T-helper 1 cell treated with Interleukin-12 subunit alpha and Interleukin-12 subunit beta and Interleukin-4 antibody, amounts not matched to agents 30 μg/mL and 1 μg/mL, for 36 hours (primary cell): Measurements from ENCODE around the gene YDJC.
A peak's percentile ranks its signal among the peaks of the same experiment; 100 is the strongest.
"Not testable (repeated sequence)": the region's sequence is repeated elsewhere in the genome, so short reads cannot be mapped to it uniquely, and the experiment has no call there.

Experiments used
- H3K27ac Mint-ChIP-seq: one replicate; pipeline ENCODE4 v1.8.0; 2021; ENCODE audit warnings: mild to moderate bottlenecking, mixed read lengths
- H3K27me3 Mint-ChIP-seq: one replicate; pipeline ENCODE4 v1.8.0; 2021; ENCODE audit warnings: low read depth, mixed read lengths
- H3K36me3 Mint-ChIP-seq: one replicate; pipeline ENCODE4 v1.8.0; 2021; ENCODE audit warnings: low read depth, mixed read lengths
- H3K4me1 Mint-ChIP-seq: one replicate; pipeline ENCODE4 v1.8.0; 2021; ENCODE audit warnings: low read depth, mixed read lengths
- H3K4me3 Mint-ChIP-seq: one replicate; pipeline ENCODE4 v1.8.0; 2021; ENCODE audit warnings: mild to moderate bottlenecking, moderate library complexity, mixed read lengths
- H3K9me3 Mint-ChIP-seq: one replicate; pipeline ENCODE4 v1.8.0; 2021; ENCODE audit warnings: mixed read lengths

The YDJC gene

DNA sequence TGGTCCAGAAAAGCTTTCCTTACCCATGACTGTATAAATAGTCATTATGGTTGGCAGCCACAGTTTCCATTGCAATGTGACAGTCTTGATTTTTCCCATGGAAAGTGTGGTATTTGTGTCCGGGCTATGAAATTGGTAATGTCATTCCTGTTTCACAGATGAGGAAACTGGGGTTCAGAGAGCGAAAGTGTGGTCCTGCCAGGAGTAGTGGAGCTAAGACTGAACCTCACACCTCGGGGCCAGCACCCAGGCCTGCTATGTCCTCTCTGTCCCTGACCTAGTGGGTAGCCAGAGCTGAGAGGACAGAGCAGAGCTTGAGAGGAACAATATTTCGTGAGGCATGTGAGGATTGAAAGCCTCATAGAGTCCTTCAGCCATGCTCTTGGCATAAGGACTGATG lies 1.2 kb upstream of the YDJC start:
- Mint-ChIP-seq H3K9me3 (no peaks in the 10 kb centered on the region), H3K27ac (peak overlapping the region; percentile 26), H3K36me3 (peaks cover 16% of the 10 kb centered on the region), H3K27me3 (no peaks in the 10 kb centered on the region), H3K4me3 (peak overlapping the region; percentile 35), H3K4me1 (peaks cover 21% of the 10 kb centered on the region)

DNA sequence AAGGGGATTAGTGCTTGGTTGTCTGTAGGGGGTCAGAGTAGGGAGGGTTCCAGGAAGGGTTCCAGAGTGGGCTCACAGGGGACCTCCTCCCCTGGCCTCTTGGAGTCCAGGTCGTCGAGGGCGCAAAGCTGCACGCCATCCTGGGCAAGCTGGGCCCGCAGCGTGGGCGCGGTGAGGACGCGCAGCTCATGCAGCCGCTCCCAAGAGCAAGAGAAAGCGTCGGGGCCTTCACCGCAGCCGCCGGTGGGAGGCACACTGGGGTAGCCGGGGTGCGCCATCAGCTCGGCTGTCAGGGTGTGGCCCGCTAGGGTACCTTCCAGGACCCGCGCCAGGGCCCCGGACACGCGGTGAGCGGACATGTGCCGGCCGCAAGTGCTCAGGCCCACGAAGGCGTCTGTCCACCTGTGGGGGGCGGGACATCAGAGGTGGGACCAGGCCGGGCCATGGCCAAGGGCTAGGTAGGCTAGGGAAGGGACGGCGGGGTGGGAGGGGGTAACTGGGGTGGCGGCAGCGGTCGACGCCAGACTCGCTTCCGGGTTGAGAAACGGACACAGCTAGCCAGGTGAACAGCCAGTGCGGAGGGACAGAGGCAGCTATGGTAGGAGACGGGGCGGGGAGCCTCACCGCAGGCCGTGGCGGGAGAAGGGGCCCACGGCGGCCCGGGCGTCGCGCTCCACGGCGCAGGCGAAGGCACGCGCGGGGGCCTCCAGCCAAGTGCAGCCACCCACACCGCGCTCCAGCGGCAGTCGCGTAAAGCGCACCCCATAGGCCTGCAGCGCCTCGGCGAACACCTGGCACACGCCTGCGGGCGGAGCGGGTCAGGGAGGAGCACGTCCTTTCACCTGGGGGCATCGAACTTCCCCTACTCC lies 1.2 kb downstream of the YDJC start:
- peaks cover 21% of the 10 kb centered on the region for H3K4me1 Mint-ChIP-seq
- H3K27ac Mint-ChIP-seq: peak overlapping the region; percentile 90
- peaks cover 16% of the 10 kb centered on the region for H3K36me3 Mint-ChIP-seq
- no peaks in the 10 kb centered on the region for H3K27me3 Mint-ChIP-seq
- H3K9me3 Mint-ChIP-seq: no peaks in the 10 kb centered on the region
- peak overlapping the region; percentile 89 for H3K4me3 Mint-ChIP-seq

DNA sequence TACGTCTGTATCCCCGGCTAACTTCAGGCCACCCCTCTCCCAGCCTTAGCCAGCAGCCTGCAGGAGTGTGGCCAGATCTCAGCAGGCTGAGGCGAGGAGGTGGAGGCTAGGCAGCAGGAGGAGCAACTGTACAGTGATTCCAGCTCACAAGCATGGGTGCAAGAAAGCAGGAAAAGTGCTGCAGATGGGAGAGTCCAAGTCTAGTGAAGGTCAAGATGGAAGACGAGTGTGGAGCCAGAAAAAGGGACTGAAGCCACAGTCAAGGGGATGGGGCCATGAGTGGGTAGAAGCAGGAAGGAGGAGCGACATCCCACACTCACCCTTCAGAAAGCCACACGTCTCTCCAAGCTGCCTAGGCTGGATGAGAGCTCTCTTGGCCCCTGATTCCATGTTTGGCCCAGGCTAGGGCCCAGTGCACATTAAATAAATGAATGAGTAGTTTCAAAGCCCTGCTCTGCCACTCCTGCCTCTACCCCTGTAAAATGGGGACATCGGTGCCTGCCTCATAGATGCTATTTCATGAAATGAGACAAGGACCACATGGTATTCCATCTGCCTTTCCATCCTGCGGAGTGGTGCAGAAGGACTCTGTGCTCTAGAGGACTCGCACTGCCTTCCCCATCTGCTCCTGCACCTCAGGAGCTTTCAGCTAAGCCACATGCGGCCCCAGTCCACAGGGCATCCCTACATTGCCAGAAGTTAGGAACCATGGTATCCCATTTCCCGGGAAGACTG lies 2.9 kb downstream of the YDJC start:
- Mint-ChIP-seq H3K4me3 (peak overlapping the region; percentile 5), H3K27me3 (no peaks in the 10 kb centered on the region), H3K27ac (peak overlapping the region; percentile 11), H3K9me3 (no peaks in the 10 kb centered on the region), H3K4me1 (peaks cover 19% of the 10 kb centered on the region), H3K36me3 (peaks cover 26% of the 10 kb centered on the region)

DNA sequence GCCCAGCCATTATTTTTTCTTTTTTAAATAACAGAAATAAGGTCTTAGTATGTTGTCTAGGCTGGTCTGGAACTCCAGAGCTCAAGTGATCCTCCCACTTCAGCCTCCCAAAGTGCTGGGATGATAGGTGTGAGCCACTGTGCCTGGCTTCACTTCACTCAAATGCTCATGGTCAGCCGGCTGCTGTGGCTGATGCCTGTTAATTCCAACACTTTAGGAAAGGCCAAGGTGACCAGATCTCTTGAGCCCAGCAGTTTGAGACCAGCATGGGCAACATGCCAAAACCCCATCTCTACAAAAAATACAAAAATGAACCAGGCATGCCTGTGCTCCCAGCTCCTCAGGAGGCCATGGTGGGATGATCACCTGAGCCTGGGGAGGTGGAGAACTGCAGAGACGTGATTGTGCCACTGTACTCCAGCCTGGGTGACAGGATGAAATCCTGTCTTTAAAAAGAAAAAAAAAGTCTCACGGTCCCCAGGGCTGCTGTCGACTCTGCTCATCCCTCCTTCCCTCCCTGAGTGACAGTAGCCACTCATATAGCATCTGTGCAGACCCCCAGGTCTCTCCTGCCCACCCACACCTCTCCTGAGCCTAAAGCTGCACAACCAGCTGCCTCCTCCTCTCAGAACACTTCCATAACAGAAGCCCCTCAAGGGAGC lies 3.6 kb downstream of the YDJC start:
- no peak overlapping the region for H3K27ac Mint-ChIP-seq
- H3K4me3 Mint-ChIP-seq: no peak overlapping the region
- no peaks in the 10 kb centered on the region for H3K9me3 Mint-ChIP-seq
- H3K4me1 Mint-ChIP-seq: peaks cover 22% of the 10 kb centered on the region
- H3K36me3 Mint-ChIP-seq: peaks cover 26% of the 10 kb centered on the region
- H3K27me3 Mint-ChIP-seq: no peaks in the 10 kb centered on the region

DNA sequence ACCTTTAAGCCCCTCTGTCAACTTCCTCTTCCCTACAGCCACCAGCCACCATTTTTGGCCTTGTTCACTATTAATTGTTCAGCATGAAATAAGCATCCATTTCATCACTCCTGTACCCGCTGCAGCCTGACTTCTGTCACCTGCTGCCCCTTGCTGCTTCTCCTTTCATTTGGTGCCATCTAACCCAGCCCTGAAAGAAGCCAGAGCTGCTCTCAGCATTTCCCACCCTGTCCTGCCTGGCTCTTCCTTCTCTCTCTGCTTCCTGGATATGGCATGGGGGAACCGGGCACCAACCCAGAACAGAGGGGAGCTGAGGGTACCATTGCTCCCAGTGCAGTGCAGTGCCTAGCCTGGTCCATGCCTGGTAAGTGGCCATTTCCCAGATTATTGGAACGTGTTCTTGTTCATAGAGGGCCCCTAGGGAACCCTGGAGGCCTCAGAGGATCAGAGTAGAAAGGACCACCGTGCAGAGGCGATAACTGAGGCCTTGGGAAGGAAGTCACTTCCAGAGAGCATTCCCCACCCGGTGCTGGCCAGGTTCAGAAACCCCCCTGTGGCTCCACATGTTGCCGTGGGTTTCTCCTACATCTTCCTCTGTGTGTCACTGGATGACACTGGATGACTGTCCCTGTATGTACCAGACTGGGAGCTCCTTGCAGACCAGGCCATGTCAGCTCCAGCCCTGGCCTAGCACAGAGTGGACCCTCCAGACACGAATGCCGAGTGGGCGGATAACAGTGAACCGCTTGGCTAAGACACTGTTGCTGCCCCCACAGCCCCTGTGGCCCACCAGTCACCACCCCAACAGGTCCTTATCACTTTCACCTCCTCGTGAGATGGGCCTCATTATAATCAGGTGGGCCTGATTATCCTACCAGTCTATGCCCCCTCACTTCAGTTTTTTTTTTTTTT lies 4.7 kb downstream of the YDJC start:
- Mint-ChIP-seq H3K9me3 (no peaks in the 10 kb centered on the region), H3K4me1 (peaks cover 22% of the 10 kb centered on the region), H3K36me3 (peaks cover 26% of the 10 kb centered on the region), H3K27me3 (no peaks in the 10 kb centered on the region), H3K4me3 (no peak overlapping the region), H3K27ac (peak overlapping the region; percentile 77)

DNA sequence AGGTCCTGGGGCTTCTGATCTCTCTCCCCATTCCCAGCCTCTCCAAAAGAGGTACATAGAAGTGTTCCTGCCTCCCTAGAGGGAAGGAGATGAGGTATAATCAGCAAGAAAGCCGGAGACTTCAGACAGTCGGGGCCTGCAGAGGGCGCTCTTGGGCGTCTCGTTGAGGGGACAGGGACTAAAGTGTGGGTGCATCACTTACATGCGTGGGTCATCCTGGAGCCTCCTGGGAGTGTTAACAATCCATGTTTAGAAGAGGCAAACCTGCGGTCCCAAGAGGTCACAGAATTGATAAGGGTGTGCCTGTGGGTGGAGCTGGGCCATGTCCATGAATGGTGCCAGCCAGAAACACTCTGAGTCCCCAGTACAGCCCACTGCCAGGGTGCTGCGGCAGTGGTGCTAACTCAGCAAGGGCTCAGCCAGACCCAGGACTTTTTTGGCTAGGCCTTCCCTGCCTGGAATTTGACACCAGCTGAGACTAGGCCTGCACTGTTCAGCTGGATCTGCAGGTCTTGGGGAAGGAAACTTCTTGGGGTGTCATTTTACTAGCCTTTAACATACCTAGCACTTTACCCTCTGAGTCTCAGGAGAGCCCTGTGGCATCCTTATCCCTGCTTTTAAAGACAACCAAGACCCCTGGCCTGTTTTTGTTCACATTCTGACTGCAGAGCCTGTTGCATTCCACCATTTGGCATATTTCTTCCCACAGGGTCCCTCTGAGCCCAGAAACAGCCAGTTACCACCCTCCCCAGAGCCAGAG lies 5.5 kb downstream of the YDJC start:
- H3K4me3 Mint-ChIP-seq: no peak overlapping the region
- H3K9me3 Mint-ChIP-seq: no peaks in the 10 kb centered on the region
- H3K27ac Mint-ChIP-seq: peak overlapping the region; percentile 77
- H3K4me1 Mint-ChIP-seq: peaks cover 22% of the 10 kb centered on the region
- H3K27me3 Mint-ChIP-seq: no peaks in the 10 kb centered on the region
- H3K36me3 Mint-ChIP-seq: peaks cover 26% of the 10 kb centered on the region

DNA sequence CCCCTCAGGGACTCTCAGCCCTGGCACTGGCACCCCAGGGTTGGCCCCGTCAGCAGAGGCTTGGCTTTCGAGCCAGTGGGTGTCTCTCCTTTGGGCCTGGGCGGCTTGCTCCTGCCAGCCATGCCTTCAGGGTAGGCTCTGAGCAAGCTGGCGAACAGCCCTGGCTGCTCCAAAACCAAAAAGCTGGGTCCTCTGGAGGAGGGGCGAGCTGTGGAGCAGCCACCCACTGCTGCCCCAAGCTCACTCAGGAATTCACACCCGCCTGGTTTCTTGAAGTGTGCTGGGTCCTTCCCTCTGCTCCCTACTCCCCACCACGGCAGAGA lies 6.2 kb downstream of the YDJC start:
- no peaks in the 10 kb centered on the region for H3K9me3 Mint-ChIP-seq

DNA sequence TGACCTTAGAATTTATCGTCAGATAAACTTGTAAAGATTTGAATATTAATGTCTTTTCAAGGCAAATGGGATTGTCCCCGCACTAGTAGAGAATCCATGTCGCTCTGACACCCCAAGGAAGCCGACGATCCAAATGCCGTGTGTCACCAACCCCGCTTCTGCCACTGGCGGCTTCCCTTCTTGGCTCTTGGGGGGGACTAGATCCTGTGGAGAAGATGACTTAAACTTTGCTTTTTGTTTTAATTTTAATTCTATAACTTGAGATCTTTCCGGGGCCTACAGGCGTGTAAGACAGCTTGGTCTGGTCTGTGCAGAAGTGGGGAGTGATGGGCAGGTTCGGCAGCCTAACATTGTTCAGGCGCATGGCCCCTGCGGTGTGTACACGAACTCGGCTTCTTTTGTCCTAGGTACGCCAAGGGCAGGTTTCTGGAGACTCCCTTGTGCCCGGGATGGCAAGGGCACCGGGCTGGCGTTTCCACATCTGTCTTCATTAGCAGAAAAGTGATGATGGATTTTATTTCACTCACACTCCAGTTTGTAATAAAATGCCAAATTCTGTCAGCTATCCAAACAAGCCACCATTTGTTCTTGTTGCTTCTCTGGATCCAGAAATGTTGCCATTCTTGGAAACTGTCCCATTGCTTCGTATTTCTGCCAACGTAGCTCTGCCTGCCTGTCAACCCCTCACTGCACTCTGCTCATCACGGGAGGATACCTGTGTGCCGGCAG lies 6.7 kb downstream of the YDJC start:
- Mint-ChIP-seq H3K27me3 (no peaks in the 10 kb centered on the region), H3K36me3 (peaks cover 20% of the 10 kb centered on the region), H3K27ac (peak overlapping the region; percentile 17), H3K4me1 (peaks cover 19% of the 10 kb centered on the region), H3K9me3 (no peaks in the 10 kb centered on the region), H3K4me3 (no peak overlapping the region)

More for the DNA sequence above, 6.2 kb downstream of the YDJC start:
- Mint-ChIP-seq H3K27ac (no peak overlapping the region), H3K36me3 (peaks cover 23% of the 10 kb centered on the region), H3K27me3 (no peaks in the 10 kb centered on the region), H3K4me3 (no peak overlapping the region), H3K4me1 (peaks cover 22% of the 10 kb centered on the region)

DNA sequence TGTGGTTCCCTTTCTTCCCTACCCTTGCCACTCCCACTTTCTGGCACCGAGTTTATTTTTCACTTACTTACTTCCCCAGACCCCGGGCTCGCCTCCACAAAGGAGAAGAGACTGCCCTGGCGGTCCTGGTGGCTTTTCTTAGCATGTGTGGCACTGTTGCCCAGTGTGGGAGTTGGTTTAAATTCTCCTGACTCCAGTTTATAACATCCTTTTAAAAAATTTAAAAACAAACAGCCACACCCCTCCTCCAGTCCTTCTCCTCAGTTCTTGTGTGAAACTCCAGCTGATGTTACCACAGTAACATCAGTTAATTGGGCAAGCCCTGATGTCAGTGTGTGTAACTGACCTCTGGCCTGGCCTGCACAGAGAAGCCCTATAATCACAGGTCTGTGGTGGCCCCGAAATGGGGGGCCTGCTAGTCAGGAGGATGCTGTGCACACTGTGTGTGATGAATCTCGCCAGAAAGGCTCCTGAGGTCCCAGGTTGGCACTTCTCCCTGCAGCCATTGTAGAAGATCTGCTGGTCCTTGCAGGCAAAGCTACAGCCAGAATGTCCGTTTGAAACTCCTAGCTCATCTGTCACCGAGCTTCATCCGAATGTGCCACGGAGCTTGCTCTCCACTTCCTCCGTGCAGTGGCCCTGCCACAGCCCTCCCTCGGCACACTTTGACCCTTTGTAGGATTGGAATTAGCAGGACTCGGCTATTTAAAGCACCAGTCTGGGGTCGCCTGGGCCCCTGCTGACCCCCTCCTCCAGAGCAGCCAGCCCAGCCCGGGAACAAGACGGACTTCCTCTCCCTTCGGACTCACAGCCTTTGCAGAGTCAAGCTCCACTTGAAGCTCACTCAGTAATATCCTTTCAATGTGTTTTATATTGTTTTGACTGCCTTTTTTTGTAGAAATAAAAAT lies 7.6 kb downstream of the YDJC start:
- Mint-ChIP-seq H3K9me3 (no peaks in the 10 kb centered on the region), H3K36me3 (peaks cover 16% of the 10 kb centered on the region), H3K4me3 (no peak overlapping the region), H3K27me3 (no peaks in the 10 kb centered on the region), H3K4me1 (peaks cover 15% of the 10 kb centered on the region), H3K27ac (peak overlapping the region; percentile 69)

DNA sequence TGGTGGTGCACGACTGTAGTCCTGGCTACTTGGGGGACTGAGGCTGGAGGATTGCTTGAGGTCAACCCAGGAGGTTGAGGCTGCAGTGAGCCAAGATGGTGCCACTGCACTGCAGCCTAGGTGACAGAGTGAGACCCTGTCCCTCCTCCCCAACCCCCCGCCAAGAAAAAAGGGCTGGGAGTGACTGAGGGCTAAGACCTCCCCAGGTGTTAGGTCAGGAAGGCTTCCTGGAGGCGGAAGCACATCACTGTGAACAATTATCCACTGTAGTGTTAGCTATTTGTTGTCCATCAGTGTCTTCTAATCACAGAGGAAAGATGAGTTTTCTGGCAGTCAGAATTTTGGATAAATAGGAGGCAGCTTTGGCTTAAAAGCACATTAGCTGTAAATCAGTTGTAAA lies 8.8 kb downstream of the YDJC start:
- no peak overlapping the region for H3K27ac Mint-ChIP-seq
- no peaks in the 10 kb centered on the region for H3K9me3 Mint-ChIP-seq
- H3K27me3 Mint-ChIP-seq: no peaks in the 10 kb centered on the region
- no peak overlapping the region for H3K4me3 Mint-ChIP-seq
- H3K36me3 Mint-ChIP-seq: peaks cover 11% of the 10 kb centered on the region
- H3K4me1 Mint-ChIP-seq: peaks cover 8% of the 10 kb centered on the region

DNA sequence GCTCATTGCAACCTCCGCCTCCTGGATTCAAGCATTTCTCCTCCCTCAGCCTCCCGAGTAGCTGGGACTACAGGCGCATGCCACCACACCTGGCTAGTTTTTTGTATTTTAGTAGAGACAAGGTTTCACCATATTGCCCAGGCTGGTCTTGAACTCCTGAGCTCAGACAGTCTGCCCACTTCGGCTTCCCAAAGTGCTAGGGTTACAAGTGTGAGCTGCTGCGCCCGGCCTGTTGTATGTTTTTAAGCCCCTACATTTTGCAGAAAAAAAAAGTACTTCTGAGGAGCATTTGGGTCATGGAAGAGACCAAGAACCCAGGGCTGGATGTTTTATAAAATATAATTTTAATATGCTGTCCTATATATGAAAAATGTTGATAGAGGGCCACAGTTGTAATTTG lies 12.5 kb downstream of the YDJC start:
- not testable (repeated sequence) for H3K27ac Mint-ChIP-seq, H3K27me3 Mint-ChIP-seq, H3K9me3 Mint-ChIP-seq, H3K4me3 Mint-ChIP-seq
- Mint-ChIP-seq H3K36me3 (peaks cover 12% of the 10 kb centered on the region), H3K4me1 (peaks cover 15% of the 10 kb centered on the region)

DNA sequence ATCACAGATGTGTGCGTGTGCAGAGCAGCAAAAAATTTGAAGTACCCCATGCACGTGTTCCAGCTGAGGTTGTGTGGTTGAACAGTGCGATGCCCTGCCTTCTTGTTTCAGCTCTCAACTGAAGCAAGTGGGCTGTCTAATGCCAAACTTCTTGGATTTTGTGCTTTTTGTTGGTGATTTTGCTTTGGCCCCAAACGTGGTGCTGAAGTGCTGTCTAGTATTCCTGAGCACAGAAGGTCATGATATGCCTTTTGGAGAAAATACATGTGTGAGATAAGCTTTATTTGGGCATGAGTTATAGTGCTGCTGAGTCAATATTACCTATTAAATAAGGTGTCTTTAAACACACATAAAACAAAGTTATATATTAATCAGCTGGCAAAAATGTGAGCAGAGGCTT lies 14.1 kb downstream of the YDJC start:
- Mint-ChIP-seq H3K27ac (no peak overlapping the region), H3K36me3 (peaks cover 19% of the 10 kb centered on the region)

More for the DNA sequence above, 14.1 kb downstream of the YDJC start:
- H3K27me3 Mint-ChIP-seq: no peaks in the 10 kb centered on the region
- H3K4me3 Mint-ChIP-seq: no peak overlapping the region
- no peaks in the 10 kb centered on the region for H3K9me3 Mint-ChIP-seq
- peaks cover 12% of the 10 kb centered on the region for H3K4me1 Mint-ChIP-seq
